GM23338 (cell line): ENCODE data around the gene MAP7D3. TPM values are rescaled to one million over a fixed set of nuclear protein-coding genes. Genes with fewer than 3 reads are reported as not detected.

ENCODE experiments used
- ATAC-seq: fragments of 200-7000 bp; cut with Tn5 transposase; 3 replicates; pipeline ENCODE4 v1.9.1; 2020
- DNase-seq: peaks from one replicate; pipeline ENCODE4 v3.0.0-alpha.2; 2015; ENCODE audit warnings: low spot score
- H2AFZ ChIP-seq: fragments of 200-600 bp; sonication (generic); 2 replicates; pipeline ENCODE4 v1.8.0; 2016; ENCODE audit warnings: antibody characterized with exemption, mild to moderate bottlenecking, moderate library complexity
- H3F3A ChIP-seq: fragments of 200-600 bp; sonication (generic); replicated peaks from 2 replicates; pipeline ENCODE4 v1.8.0; 2017; ENCODE audit warnings: antibody characterized with exemption, mixed run types, low read depth
- H3K27ac ChIP-seq: fragments of 200-600 bp; sonication (generic); 2 replicates; pipeline ENCODE4 v1.6.1; 2016; ENCODE audit warnings: low read depth
- H3K27me3 ChIP-seq: fragments of 200-600 bp; sonication (generic); 2 replicates; pipeline ENCODE4 v1.8.0; 2016; ENCODE audit warnings: mild to moderate bottlenecking, mixed run types, moderate library complexity; ENCODE audit not compliant: insufficient read depth
- H3K36me3 ChIP-seq: fragments of 200-600 bp; sonication (generic); 2 replicates; pipeline ENCODE4 v1.8.0; 2016; ENCODE audit warnings: mild to moderate bottlenecking; ENCODE audit not compliant: insufficient read depth
- H3K4me1 ChIP-seq: fragments of 200-600 bp; sonication (generic); 2 replicates; pipeline ENCODE4 v1.8.0; 2016; ENCODE audit warnings: mild to moderate bottlenecking, moderate library complexity; ENCODE audit not compliant: insufficient read depth
- H3K4me2 ChIP-seq: fragments of 200-600 bp; sonication (generic); 2 replicates; pipeline ENCODE4 v1.7.1; 2017; ENCODE audit warnings: mixed run types
- H3K4me3 ChIP-seq: fragments of 200-600 bp; sonication (generic); 2 replicates; pipeline ENCODE4 v1.6.1; 2016; ENCODE audit warnings: mixed run types
- H3K79me2 ChIP-seq: fragments of 200-600 bp; sonication (generic); replicated peaks from 2 replicates; pipeline ENCODE4 v1.8.0; 2017; ENCODE audit warnings: mild to moderate bottlenecking; ENCODE audit not compliant: insufficient read depth
- H3K9me2 ChIP-seq: fragments of 200-600 bp; sonication (generic); 2 replicates; pipeline ENCODE4 v1.8.0; 2017; ENCODE audit not compliant: insufficient read depth
- H4K20me1 ChIP-seq: fragments of 200-600 bp; sonication (generic); replicated peaks from 2 replicates; pipeline ENCODE4 v1.8.0; 2017; ENCODE audit warnings: mild to moderate bottlenecking; ENCODE audit not compliant: insufficient read depth
- H3K27ac Mint-ChIP-seq: 2 replicates; pipeline ENCODE4 v1.8.0; 2020; ENCODE audit warnings: inconsistent platforms, mild to moderate bottlenecking, moderate library complexity, mixed read lengths
- H3K27me3 Mint-ChIP-seq: 3 replicates; pipeline ENCODE4 v1.8.0; 2022; ENCODE audit warnings: low read depth, mild to moderate bottlenecking, moderate library complexity, mixed read lengths, inconsistent platforms; ENCODE audit not compliant: insufficient read depth, poor library complexity
- H3K36me3 Mint-ChIP-seq: 3 replicates; pipeline ENCODE4 v1.8.0; 2021; ENCODE audit warnings: low read depth, mild to moderate bottlenecking, inconsistent platforms, moderate library complexity, mixed read lengths
- H3K4me1 Mint-ChIP-seq: 3 replicates; pipeline ENCODE4 v1.8.0; 2020; ENCODE audit warnings: mild to moderate bottlenecking, inconsistent platforms, mixed read lengths
- H3K4me3 Mint-ChIP-seq: 3 replicates; pipeline ENCODE4 v1.8.0; 2021; ENCODE audit warnings: moderate library complexity, mild to moderate bottlenecking, inconsistent platforms, mixed read lengths
- H3K9me3 Mint-ChIP-seq: 3 replicates; pipeline ENCODE4 v1.8.0; 2020; ENCODE audit warnings: moderate library complexity, mild to moderate bottlenecking, inconsistent platforms, mixed read lengths
- CTCF ChIP-seq, 2 experiments: fragments of 200-600 bp in 1 of 2; sonication (generic) in 1 of 2; conservative IDR thresholded peaks; 2 replicates each; pipeline versions ENCODE4 v1.5.1 to v1.6.1; 2016 to 2017; ENCODE audit warnings: antibody characterized with exemption in 2 of 2, low read depth in 2 of 2, mild to moderate bottlenecking in 2 of 2, moderate library complexity in 1 of 2
- ZNF462 ChIP-seq: fragments of 250-450 bp; sonication (Bioruptor Pico); IDR thresholded peaks from 2 replicates; pipeline ENCODE4 v1.5.0; 2020; ENCODE audit warnings: mild to moderate bottlenecking, moderate library complexity
- polyA plus RNA-seq: library from polyadenylated mRNA; unstranded; fragments of >200 nt; fragmentation: Nextera tagmentation; extraction: Ambion mirVana; gene quantifications from 2 replicates; pipeline ENCODE4 v1.2.1, GENCODE V29; 2016
- total RNA-seq: library from RNA; depleted of rRNA; stranded (reverse); fragments of >200 nt; shearing (Covaris generic); gene quantifications from 2 replicates; pipeline ENCODE4 v1.2.3, GENCODE V29; 2014

MAP7D3 gene
- total and polyA plus RNA-seq, 2 experiments from 2014 or later, result 14.5 to 33.4 TPM

- peaks cover 47% of the 10 kb centered on the region for H3K4me1 Mint-ChIP-seq
- no peak overlapping the region for H3K4me2 ChIP-seq
Measured at GRCh38 chrX:136170139-136170800, 80.9 kb downstream of the MAP7D3 start.

More at GRCh38 chrX:136170139-136170800, 80.9 kb downstream of the MAP7D3 start:
- no peak overlapping the region for H3K27ac ChIP-seq
- TF ChIP-seq CTCF (conservative IDR thresholded peaks at IDR 0.05; ENCODE audit: low read depth in 2 of 2) (0 out of 4 replicates have a peak, but pooled peaks of 1 of the 2 experiments have one; percentile 2), ZNF462 (CRISPR knock-in tag) (no peak)
- no peaks in the 10 kb centered on the region for H4K20me1 ChIP-seq
- no peaks in the 10 kb centered on the region for H3K9me2 ChIP-seq
- no peak overlapping the region for H3K4me3 ChIP-seq
- no peaks in the 10 kb centered on the region for H3K36me3 ChIP-seq
- Mint-ChIP-seq H3K27ac (no peak overlapping the region), H3K27me3 (peaks cover 4% of the 10 kb centered on the region), H3K4me3 (no peak overlapping the region), H3K36me3 (no peaks in the 10 kb centered on the region), H3K9me3 (no peaks in the 10 kb centered on the region)
- H3K4me1 ChIP-seq, result peaks cover 13% of the 10 kb centered on the region; the same call in 1 of the 2 replicates
- 0 out of 2 replicates have a peak, but pooled peaks cover 2% of the 10 kb centered on the region for H3K79me2 ChIP-seq
- no peaks in the 10 kb centered on the region for H3K27me3 ChIP-seq
- no peak overlapping the region for H2AFZ ChIP-seq
- DNase-seq (no peak), ATAC-seq (peak; percentile 30; the same call in 2 of the 3 replicates)
- no peaks in the 10 kb centered on the region for H3F3A ChIP-seq
